Smooth muscle cell (in vitro differentiated cells): ENCODE results near the gene PPP1R16B. TPM values are rescaled to one million over a fixed set of nuclear protein-coding genes. Genes with fewer than 3 reads are reported as not detected.

Experiments used
- DNase-seq: peaks from one replicate; lab custom pipeline; 2025; ENCODE audit not compliant: unreplicated experiment; lab: John Stamatoyannopoulos, UW
- H2AFZ ChIP-seq: fragments of 200-600 bp; sonication (generic); 2 replicates; pipeline ENCODE4 v1.6.0; 2016; ENCODE audit warnings: antibody characterized with exemption, low read depth, mild to moderate bottlenecking
- H3F3A ChIP-seq: fragments of 200-600 bp; sonication (generic); 2 replicates; pipeline ENCODE4 v1.6.0; 2017; ENCODE audit warnings: antibody characterized with exemption, low read depth
- H3K27ac ChIP-seq: fragments of 200-600 bp; sonication (generic); 2 replicates; pipeline ENCODE4 v1.5.1; 2016; ENCODE audit warnings: low read depth, mild to moderate bottlenecking
- H3K27me3 ChIP-seq: fragments of 200-600 bp; sonication (generic); 2 replicates; pipeline ENCODE4 v1.6.1; 2016; ENCODE audit warnings: low read depth, mild to moderate bottlenecking
- H3K36me3 ChIP-seq: fragments of 200-600 bp; sonication (generic); 2 replicates; pipeline ENCODE4 v1.5.1; 2016; ENCODE audit warnings: low read depth
- H3K4me1 ChIP-seq: fragments of 200-600 bp; sonication (generic); 2 replicates; pipeline ENCODE4 v1.5.1; 2016; ENCODE audit warnings: low read depth
- H3K4me2 ChIP-seq: fragments of 200-600 bp; sonication (generic); 2 replicates; pipeline ENCODE4 v1.6.0; 2016; ENCODE audit warnings: mild to moderate bottlenecking
- H3K4me3 ChIP-seq: fragments of 200-600 bp; sonication (generic); 2 replicates; pipeline ENCODE4 v1.5.1; 2016; ENCODE audit warnings: mild to moderate bottlenecking
- H3K79me2 ChIP-seq: fragments of 200-600 bp; sonication (generic); 2 replicates; pipeline ENCODE4 v1.6.0; 2016; ENCODE audit warnings: low read depth, mild to moderate bottlenecking
- H3K9ac ChIP-seq: fragments of 200-600 bp; sonication (generic); 2 replicates; pipeline ENCODE4 v1.6.0; 2016; ENCODE audit warnings: low read depth
- H3K9me3 ChIP-seq: fragments of 200-600 bp; sonication (generic); replicated peaks from 2 replicates; pipeline ENCODE4 v1.5.1; 2016; ENCODE audit warnings: low read depth
- H4K20me1 ChIP-seq: fragments of 200-600 bp; sonication (generic); 2 replicates; pipeline ENCODE4 v1.6.0; 2016; ENCODE audit warnings: low read depth
- CTCF ChIP-seq: fragments of 200-600 bp; sonication (generic); IDR thresholded peaks from 2 replicates; pipeline ENCODE4 v1.5.1; 2017; ENCODE audit warnings: borderline replicate concordance, mild to moderate bottlenecking, antibody characterized with exemption; ENCODE audit not compliant: insufficient read depth, poor library complexity, severe bottlenecking
- WGBS: methylation state at CpG from one replicate; pipeline ENCODE4 v1.1.7; 2016; ENCODE audit warnings: low lambda C conversion rate; 5-methylcytosine and 5-hydroxymethylcytosine counted together
- polyA plus RNA-seq: library from polyadenylated mRNA; unstranded; fragments of >200 nt; fragmentation: Nextera tagmentation; extraction: Ambion mirVana; gene quantifications from 2 replicates; pipeline ENCODE4 v1.2.1, GENCODE V29; 2016
- total RNA-seq: library from RNA; depleted of rRNA; stranded (reverse); fragments of >200 nt; gene quantifications from 2 replicates; pipeline ENCODE4 v1.2.3, GENCODE V29; 2014

PPP1R16B gene
- total and polyA plus RNA-seq, 2 experiments from 2014 or later = not detected

GRCh38 chr20:38806855-38807655 is 1.6 kb downstream of the PPP1R16B start:
- peak overlapping the region; percentile 94 for H3K4me2 ChIP-seq

GRCh38 chr20:38809942-38810341 is 4.4 kb downstream of the PPP1R16B start:
- H3K27me3 ChIP-seq = peaks cover 84% of the 10 kb centered on the region
- WGBS = 71% methylated on average over 6 of the region's 6 CpGs
- TF ChIP-seq CTCF = no peak

More at GRCh38 chr20:38806855-38807655, 1.6 kb downstream of the PPP1R16B start:
- no peaks in the 10 kb centered on the region for H3F3A ChIP-seq
- no peak for DNase-seq
- no peak for TF ChIP-seq CTCF
- peaks cover 14% of the 10 kb centered on the region for H3K4me1 ChIP-seq
- H3K79me2 ChIP-seq = no peaks in the 10 kb centered on the region
- no peaks in the 10 kb centered on the region for H4K20me1 ChIP-seq
- H3K27me3 ChIP-seq = peaks cover 74% of the 10 kb centered on the region
- H2AFZ ChIP-seq = no peak overlapping the region
- no peaks in the 10 kb centered on the region for H3K9me3 ChIP-seq
- H3K36me3 ChIP-seq = no peaks in the 10 kb centered on the region
- 25% methylated on average over 32 of the region's 32 CpGs for WGBS
- H3K27ac ChIP-seq = no peak overlapping the region
- peak overlapping the region; percentile 56 for H3K4me3 ChIP-seq
- no peak overlapping the region for H3K9ac ChIP-seq

GRCh38 chr20:38810926-38811630 is 5.6 kb downstream of the PPP1R16B start:
- Histone ChIP-seq H4K20me1 (no peaks in the 10 kb centered on the region), H3K79me2 (no peaks in the 10 kb centered on the region), H3K9ac (no peak overlapping the region), H3K9me3 (no peaks in the 10 kb centered on the region), H2AFZ (no peak overlapping the region), H3K4me2 (no peak overlapping the region), H3K36me3 (no peaks in the 10 kb centered on the region), H3F3A (no peaks in the 10 kb centered on the region), H3K4me3 (no peak overlapping the region), H3K27me3 (peaks cover 82% of the 10 kb centered on the region), H3K4me1 (peaks cover 7% of the 10 kb centered on the region), H3K27ac (no peak overlapping the region)
- DNase-seq = no peak
- TF ChIP-seq CTCF = no peak
- WGBS = 84% methylated on average over 4 of the region's 4 CpGs

More at GRCh38 chr20:38809942-38810341, 4.4 kb downstream of the PPP1R16B start:
- Histone ChIP-seq H3K9me3 (no peaks in the 10 kb centered on the region), H2AFZ (no peak overlapping the region), H3K36me3 (no peaks in the 10 kb centered on the region), H3K4me1 (peaks cover 7% of the 10 kb centered on the region), H3F3A (no peaks in the 10 kb centered on the region), H3K4me3 (no peak overlapping the region), H3K27ac (no peak overlapping the region), H4K20me1 (no peaks in the 10 kb centered on the region), H3K4me2 (no peak overlapping the region), H3K79me2 (no peaks in the 10 kb centered on the region), H3K9ac (no peak overlapping the region)
- no peak for DNase-seq
